ENCODE data around the gene CRACR2B.
A peak's percentile ranks its signal among the peaks of the same experiment; 100 is the strongest.

CRACR2B gene

DNA sequence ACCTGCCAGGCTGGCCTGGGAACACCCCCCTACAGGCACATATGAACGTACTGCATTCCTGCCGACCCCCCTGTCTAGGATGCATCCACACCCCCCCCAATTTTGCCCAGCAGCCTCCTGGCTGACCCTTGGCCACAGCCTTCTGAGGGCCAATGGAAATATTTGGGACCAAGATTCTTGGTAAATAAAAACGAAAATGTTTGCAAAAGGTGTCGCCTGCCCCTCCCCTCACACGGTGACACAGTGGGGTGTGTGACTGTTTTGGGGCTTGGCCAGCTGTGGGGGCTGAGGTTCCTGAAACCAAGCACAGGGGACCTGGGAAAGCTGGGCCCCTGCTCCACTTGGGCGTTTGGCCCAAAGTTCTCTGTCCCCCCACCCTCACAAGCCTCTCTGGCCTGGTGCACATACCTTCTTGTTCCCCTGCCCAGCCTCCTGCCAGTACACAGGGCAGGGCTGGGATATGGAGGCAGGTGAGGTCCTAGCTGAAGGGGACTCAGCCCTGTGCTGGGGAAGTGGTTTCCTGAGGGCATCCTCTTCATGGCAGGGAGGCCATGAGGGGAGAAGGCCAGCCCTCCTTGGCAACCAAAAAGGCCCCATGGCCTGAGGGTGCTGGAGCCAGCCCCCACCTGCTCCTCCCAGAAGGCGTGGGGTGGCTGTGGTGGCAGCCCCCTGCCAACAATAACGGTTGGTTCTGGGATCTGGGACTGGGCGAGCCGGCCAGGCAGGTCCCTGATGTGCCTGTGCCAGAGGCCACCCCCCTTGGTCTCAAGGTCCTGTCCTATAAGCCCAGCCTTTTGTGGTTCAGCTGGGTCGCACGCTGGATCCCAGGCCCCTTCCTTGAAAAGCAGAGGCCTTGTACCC is 2.1 kb upstream of the CRACR2B start:
- H3K14ac ChIP-seq (ENCODE audit: low read length in 2 of 2), result no peak overlapping the region
- H2BK12ac ChIP-seq (ENCODE audit: low read length in 2 of 2), result no peak overlapping the region
- peaks cover 67% of the 10 kb centered on the region for H3K4me1 ChIP-seq (ENCODE audit: control insufficient read depth, insufficient read depth, low read depth, low read length)
- peaks cover 25 to 48% of the 10 kb centered on the region in 2 experiments for H3K36me3 ChIP-seq (ENCODE audit: control insufficient read depth in 1 of 2, insufficient read depth in 2 of 2, low read depth in 1 of 2, low read length in 2 of 2)
- no peak overlapping the region for H2BK15ac ChIP-seq (ENCODE audit: low read depth, poor library complexity, severe bottlenecking)
- no peak overlapping the region for H3K4ac ChIP-seq (ENCODE audit: low read depth in 1 of 2, low read length in 2 of 2)
- H4K8ac ChIP-seq (ENCODE audit: low read length), result no peak overlapping the region
- no peaks in the 10 kb centered on the region for H3K9me3 ChIP-seq (ENCODE audit: control insufficient read depth, low read length)
- H2AFZ ChIP-seq (ENCODE audit: low read depth, low read length), result no peak overlapping the region
- H3K23ac ChIP-seq (ENCODE audit: low read length in 2 of 2), result no peak overlapping the region
- no peak overlapping the region for H4K91ac ChIP-seq (ENCODE audit: low read length)
- no peak overlapping the region for H3K18ac ChIP-seq (ENCODE audit: low read depth in 1 of 2, low read length in 2 of 2)
- no peak overlapping the region for H3K4me2 ChIP-seq (ENCODE audit: low read length, poor library complexity, severe bottlenecking)
- no peak overlapping the region for H3K27ac ChIP-seq (ENCODE audit: low read length, poor library complexity, severe bottlenecking)
- H3K79me1 ChIP-seq (replicated peaks; ENCODE audit: low read length, poor library complexity, severe bottlenecking), result peaks cover 19% of the 10 kb centered on the region
- H2BK120ac ChIP-seq (ENCODE audit: low read depth, low read length), result no peak overlapping the region
- DNase-seq, result no peak
- H2BK5ac ChIP-seq (ENCODE audit: low read depth, low read length, poor library complexity, severe bottlenecking), result no peak overlapping the region
- H3K27me3 ChIP-seq (ENCODE audit: control insufficient read depth in 1 of 2, insufficient read depth in 1 of 2, low read length in 2 of 2), result peaks cover 0 to 17% of the 10 kb centered on the region in 2 experiments
- no peak overlapping the region for H3K9ac ChIP-seq (ENCODE audit: low read length)
- no peak overlapping the region for H3K4me3 ChIP-seq (ENCODE audit: insufficient read depth in 1 of 2, low read depth in 1 of 2, low read length in 2 of 2)
- H2AK5ac ChIP-seq (ENCODE audit: low read length, severe bottlenecking), result no peak overlapping the region
- 92% methylated on average over 9 of the region's 12 CpGs for WGBS

GRCh38 chr11:826227-826621 is 1.5 kb upstream of the CRACR2B start:
- Histone ChIP-seq H2BK15ac (ENCODE audit: low read depth, poor library complexity, severe bottlenecking) (no peak overlapping the region), H3K9ac (ENCODE audit: low read length) (no peak overlapping the region), H3K36me3 (ENCODE audit: control insufficient read depth in 1 of 2, insufficient read depth in 2 of 2, low read depth in 1 of 2, low read length in 2 of 2) (peaks cover 25 to 45% of the 10 kb centered on the region in 2 experiments), H3K4me1 (ENCODE audit: control insufficient read depth, insufficient read depth, low read depth, low read length) (peaks cover 67% of the 10 kb centered on the region), H3K18ac (ENCODE audit: low read depth in 1 of 2, low read length in 2 of 2) (no peak overlapping the region), H3K23ac (ENCODE audit: low read length in 2 of 2) (no peak overlapping the region), H3K4me3 (ENCODE audit: insufficient read depth in 1 of 2, low read depth in 1 of 2, low read length in 2 of 2) (no peak overlapping the region), H3K27ac (ENCODE audit: low read length, poor library complexity, severe bottlenecking) (no peak overlapping the region), H2BK12ac (ENCODE audit: low read length in 2 of 2) (no peak overlapping the region), H3K9me3 (ENCODE audit: control insufficient read depth, low read length) (no peaks in the 10 kb centered on the region), H2BK120ac (ENCODE audit: low read depth, low read length) (no peak overlapping the region), H4K8ac (ENCODE audit: low read length) (no peak overlapping the region), H3K79me1 (replicated peaks; ENCODE audit: low read length, poor library complexity, severe bottlenecking) (peaks cover 17% of the 10 kb centered on the region), H3K4me2 (ENCODE audit: low read length, poor library complexity, severe bottlenecking) (no peak overlapping the region), H2BK5ac (ENCODE audit: low read depth, low read length, poor library complexity, severe bottlenecking) (no peak overlapping the region), H3K27me3 (ENCODE audit: control insufficient read depth in 1 of 2, insufficient read depth in 1 of 2, low read length in 2 of 2) (peaks cover 0 to 17% of the 10 kb centered on the region in 2 experiments), H2AK5ac (ENCODE audit: low read length, severe bottlenecking) (no peak overlapping the region), H2AFZ (ENCODE audit: low read depth, low read length) (no peak overlapping the region), H3K4ac (ENCODE audit: low read depth in 1 of 2, low read length in 2 of 2) (no peak overlapping the region), H4K91ac (ENCODE audit: low read length) (no peak overlapping the region), H3K14ac (ENCODE audit: low read length in 2 of 2) (no peak overlapping the region)
- 90% methylated on average over 8 of the region's 9 CpGs for WGBS
- DNase-seq, result no peak

- peaks cover 0 to 17% of the 10 kb centered on the region in 2 experiments for H3K27me3 ChIP-seq (ENCODE audit: control insufficient read depth in 1 of 2, insufficient read depth in 1 of 2, low read length in 2 of 2)
- H3K9ac ChIP-seq (ENCODE audit: low read length), result no peak overlapping the region
- H2BK15ac ChIP-seq (ENCODE audit: low read depth, poor library complexity, severe bottlenecking), result no peak overlapping the region
- H3K27ac ChIP-seq (ENCODE audit: low read length, poor library complexity, severe bottlenecking), result no peak overlapping the region
- DNase-seq, result no peak
- no peaks in the 10 kb centered on the region for H3K9me3 ChIP-seq (ENCODE audit: control insufficient read depth, low read length)
- H3K4me1 ChIP-seq (ENCODE audit: control insufficient read depth, insufficient read depth, low read depth, low read length), result peaks cover 67% of the 10 kb centered on the region
- no peak overlapping the region for H2AFZ ChIP-seq (ENCODE audit: low read depth, low read length)
- H3K4ac ChIP-seq (ENCODE audit: low read depth in 1 of 2, low read length in 2 of 2), result no peak overlapping the region
- peak overlapping the region; percentile 47 for H3K4me3 ChIP-seq (ENCODE audit: insufficient read depth in 1 of 2, low read depth in 1 of 2, low read length in 2 of 2)
- no peak overlapping the region for H2BK12ac ChIP-seq (ENCODE audit: low read length in 2 of 2)
- no peak overlapping the region for H3K18ac ChIP-seq (ENCODE audit: low read depth in 1 of 2, low read length in 2 of 2)
- 6% methylated on average over 11 of the region's 22 CpGs for WGBS
- no peak overlapping the region for H2AK5ac ChIP-seq (ENCODE audit: low read length, severe bottlenecking)
- H3K14ac ChIP-seq (ENCODE audit: low read length in 2 of 2), result no peak overlapping the region
- peak overlapping the region; percentile 84 for H3K4me2 ChIP-seq (ENCODE audit: low read length, poor library complexity, severe bottlenecking)
- no peak overlapping the region for H2BK120ac ChIP-seq (ENCODE audit: low read depth, low read length)
- no peak overlapping the region for H3K23ac ChIP-seq (ENCODE audit: low read length in 2 of 2)
- no peak overlapping the region for H4K91ac ChIP-seq (ENCODE audit: low read length)
- no peak overlapping the region for H2BK5ac ChIP-seq (ENCODE audit: low read depth, low read length, poor library complexity, severe bottlenecking)
- H3K79me1 ChIP-seq (replicated peaks; ENCODE audit: low read length, poor library complexity, severe bottlenecking), result peaks cover 15% of the 10 kb centered on the region
- peaks cover 25 to 39% of the 10 kb centered on the region in 2 experiments for H3K36me3 ChIP-seq (ENCODE audit: control insufficient read depth in 1 of 2, insufficient read depth in 2 of 2, low read depth in 1 of 2, low read length in 2 of 2)
- H4K8ac ChIP-seq (ENCODE audit: low read length), result no peak overlapping the region
These were observed 928 bp upstream of the CRACR2B start for GRCh38 chr11:826836-827145.

DNA sequence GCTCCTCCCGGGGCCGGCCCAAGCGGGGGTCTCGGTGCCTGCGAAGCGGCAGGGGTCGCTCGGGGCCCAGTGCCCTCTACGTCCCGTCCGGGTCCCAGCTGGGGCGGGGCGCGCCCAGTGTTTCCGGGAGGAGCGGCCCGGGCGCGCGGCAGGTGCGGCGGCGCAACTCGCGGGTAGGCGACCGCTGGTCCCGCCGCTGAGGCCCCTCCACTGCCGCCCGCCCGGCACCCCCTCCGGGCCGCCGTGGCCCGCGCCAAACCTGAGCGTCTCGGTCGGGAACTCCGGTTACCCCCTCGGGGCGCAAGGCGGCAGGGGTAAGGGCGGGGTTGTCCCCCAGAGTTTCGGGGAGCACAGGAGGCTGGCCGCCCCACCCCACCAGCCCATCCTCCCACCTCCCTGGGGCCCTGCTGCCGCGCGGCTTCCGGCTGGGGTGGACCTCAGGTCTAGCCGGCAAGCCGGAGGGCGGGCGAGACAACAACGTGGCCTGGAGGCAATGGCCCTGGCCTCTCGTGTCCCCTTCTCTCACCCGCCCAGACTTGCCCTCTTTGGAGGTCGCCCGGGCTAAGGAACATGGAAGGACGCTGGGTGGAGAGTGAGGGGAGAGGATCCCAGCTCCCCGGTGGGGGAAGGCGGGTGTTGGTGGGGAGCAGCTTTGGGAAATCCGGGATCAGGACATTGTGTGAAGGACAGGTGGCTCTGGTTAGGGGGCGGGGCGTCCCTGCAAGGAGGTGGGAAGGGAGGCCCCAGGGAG is 398 bp upstream of the CRACR2B start:
- no peak overlapping the region for H3K4ac ChIP-seq (ENCODE audit: low read depth in 1 of 2, low read length in 2 of 2)
- H2BK5ac ChIP-seq (ENCODE audit: low read depth, low read length, poor library complexity, severe bottlenecking), result no peak overlapping the region
- no peak overlapping the region for H3K14ac ChIP-seq (ENCODE audit: low read length in 2 of 2)
- no peak overlapping the region for H4K91ac ChIP-seq (ENCODE audit: low read length)
- peaks cover 67% of the 10 kb centered on the region for H3K4me1 ChIP-seq (ENCODE audit: control insufficient read depth, insufficient read depth, low read depth, low read length)
- H3K36me3 ChIP-seq (ENCODE audit: control insufficient read depth in 1 of 2, insufficient read depth in 2 of 2, low read depth in 1 of 2, low read length in 2 of 2), result peaks cover 21 to 34% of the 10 kb centered on the region in 2 experiments
- no peak overlapping the region for H2BK12ac ChIP-seq (ENCODE audit: low read length in 2 of 2)
- H3K9ac ChIP-seq (ENCODE audit: low read length), result no peak overlapping the region
- H3K9me3 ChIP-seq (ENCODE audit: control insufficient read depth, low read length), result no peaks in the 10 kb centered on the region
- peak overlapping the region; percentile 84 for H3K4me2 ChIP-seq (ENCODE audit: low read length, poor library complexity, severe bottlenecking)
- WGBS, result 6% methylated on average over 41 of the region's 66 CpGs
- H3K18ac ChIP-seq (ENCODE audit: low read depth in 1 of 2, low read length in 2 of 2), result no peak overlapping the region
- H3K27ac ChIP-seq (ENCODE audit: low read length, poor library complexity, severe bottlenecking), result no peak overlapping the region
- H3K27me3 ChIP-seq (ENCODE audit: control insufficient read depth in 1 of 2, insufficient read depth in 1 of 2, low read length in 2 of 2), result peaks cover 0 to 17% of the 10 kb centered on the region in 2 experiments
- no peak overlapping the region for H2AK5ac ChIP-seq (ENCODE audit: low read length, severe bottlenecking)
- no peak overlapping the region for H3K23ac ChIP-seq (ENCODE audit: low read length in 2 of 2)
- no peak overlapping the region for H4K8ac ChIP-seq (ENCODE audit: low read length)
- peaks cover 11% of the 10 kb centered on the region for H3K79me1 ChIP-seq (replicated peaks; ENCODE audit: low read length, poor library complexity, severe bottlenecking)
- no peak overlapping the region for H2BK120ac ChIP-seq (ENCODE audit: low read depth, low read length)
- peak overlapping the region; percentile 47 for H3K4me3 ChIP-seq (ENCODE audit: insufficient read depth in 1 of 2, low read depth in 1 of 2, low read length in 2 of 2)
- H2AFZ ChIP-seq (ENCODE audit: low read depth, low read length), result no peak overlapping the region
- DNase-seq, result no peak
- H2BK15ac ChIP-seq (ENCODE audit: low read depth, poor library complexity, severe bottlenecking), result peak overlapping the region; percentile 19
